ENCODE data around the gene NSFL1C. TPM values are rescaled to one million over a fixed set of nuclear protein-coding genes. Genes with fewer than 3 reads are reported as not detected.

The NSFL1C gene
- total RNA-seq, 6 experiments from 2014 or later = 40.8 to 53.5 (median 43.4) TPM

DNA sequence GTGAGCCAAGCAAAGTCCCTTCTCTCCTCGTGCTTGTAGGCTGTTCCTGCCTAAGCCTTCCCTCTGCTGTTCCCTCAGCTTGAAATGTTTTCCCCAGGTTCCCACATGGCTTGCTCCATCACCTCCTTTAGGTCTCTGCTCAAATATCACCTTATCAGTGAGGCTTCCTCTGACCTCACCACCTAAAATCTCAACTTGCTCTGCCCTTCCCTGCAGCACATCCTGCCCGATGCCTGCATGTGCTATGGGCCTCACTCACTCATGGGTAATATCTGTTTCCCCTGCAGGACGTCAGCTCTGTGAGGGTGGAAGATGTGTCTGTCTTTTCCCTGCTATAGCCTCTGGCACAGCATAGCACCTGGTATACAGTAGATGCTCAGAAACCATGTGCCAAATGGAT lies 43.9 kb downstream of the NSFL1C start:
- intact Hi-C loops (cut with DNase I) = no loop called here
- TF ChIP-seq, protein P1, sequence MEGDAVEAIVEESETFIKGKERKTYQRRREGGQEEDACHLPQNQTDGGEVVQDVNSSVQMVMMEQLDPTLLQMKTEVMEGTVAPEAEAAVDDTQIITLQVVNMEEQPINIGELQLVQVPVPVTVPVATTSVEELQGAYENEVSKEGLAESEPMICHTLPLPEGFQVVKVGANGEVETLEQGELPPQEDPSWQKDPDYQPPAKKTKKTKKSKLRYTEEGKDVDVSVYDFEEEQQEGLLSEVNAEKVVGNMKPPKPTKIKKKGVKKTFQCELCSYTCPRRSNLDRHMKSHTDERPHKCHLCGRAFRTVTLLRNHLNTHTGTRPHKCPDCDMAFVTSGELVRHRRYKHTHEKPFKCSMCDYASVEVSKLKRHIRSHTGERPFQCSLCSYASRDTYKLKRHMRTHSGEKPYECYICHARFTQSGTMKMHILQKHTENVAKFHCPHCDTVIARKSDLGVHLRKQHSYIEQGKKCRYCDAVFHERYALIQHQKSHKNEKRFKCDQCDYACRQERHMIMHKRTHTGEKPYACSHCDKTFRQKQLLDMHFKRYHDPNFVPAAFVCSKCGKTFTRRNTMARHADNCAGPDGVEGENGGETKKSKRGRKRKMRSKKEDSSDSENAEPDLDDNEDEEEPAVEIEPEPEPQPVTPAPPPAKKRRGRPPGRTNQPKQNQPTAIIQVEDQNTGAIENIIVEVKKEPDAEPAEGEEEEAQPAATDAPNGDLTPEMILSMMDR (IDR thresholded peaks at IDR 0.05) = no peak
- no peak for TF ChIP-seq POLR2A (IDR thresholded peaks at IDR 0.05)
- Histone ChIP-seq H3K27me3 (no peaks in the 10 kb centered on the region), H3K27ac (no peak overlapping the region), H3K4me3 (no peak overlapping the region), H3K36me3 (no peaks in the 10 kb centered on the region), H3K9me3 (no peaks in the 10 kb centered on the region), H3K4me1 (no peaks in the 10 kb centered on the region)
- ATAC-seq (no peak), DNase-seq (no peak)
- WGBS (ENCODE audit: insufficient coverage, low coverage, low lambda C conversion rate, missing lambda C conversion rate) = 38% methylated on average over 3 of the region's 3 CpGs

DNA sequence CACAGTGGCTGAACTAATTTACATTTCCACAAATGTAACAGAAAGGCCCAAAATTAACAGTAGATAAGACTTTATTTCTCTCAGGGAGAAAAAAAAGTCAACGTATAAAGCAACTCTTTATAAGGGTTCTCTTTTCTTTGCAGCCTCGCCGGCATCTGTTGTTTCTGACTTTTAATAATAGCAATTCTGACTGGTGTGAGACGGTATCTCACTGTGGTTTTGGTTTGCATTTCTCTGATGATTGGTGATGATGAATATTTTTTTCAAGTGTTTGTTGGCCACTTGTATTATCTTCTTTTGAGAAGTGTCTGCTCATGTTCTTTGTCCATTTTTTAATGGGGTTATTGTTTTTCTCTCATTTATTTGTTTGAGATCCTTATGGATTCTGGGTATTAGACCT lies 46.6 kb downstream of the NSFL1C start:
- no peak overlapping the region for H3K27ac ChIP-seq
- TF ChIP-seq POLR2A (IDR thresholded peaks at IDR 0.05) = no peak
- TF ChIP-seq, protein P1 (IDR thresholded peaks at IDR 0.05) = no peak
- H3K36me3 ChIP-seq = no peaks in the 10 kb centered on the region
- no peak overlapping the region for H3K4me3 ChIP-seq
- no peaks in the 10 kb centered on the region for H3K27me3 ChIP-seq
- no peak for DNase-seq
- H3K9me3 ChIP-seq = no peaks in the 10 kb centered on the region
- WGBS (ENCODE audit: insufficient coverage, low coverage, low lambda C conversion rate, missing lambda C conversion rate) = 87% methylated on average over 4 of the region's 4 CpGs
- no peak for ATAC-seq
- intact Hi-C loops (cut with DNase I) = no loop called here
- H3K4me1 ChIP-seq = no peaks in the 10 kb centered on the region

DNA sequence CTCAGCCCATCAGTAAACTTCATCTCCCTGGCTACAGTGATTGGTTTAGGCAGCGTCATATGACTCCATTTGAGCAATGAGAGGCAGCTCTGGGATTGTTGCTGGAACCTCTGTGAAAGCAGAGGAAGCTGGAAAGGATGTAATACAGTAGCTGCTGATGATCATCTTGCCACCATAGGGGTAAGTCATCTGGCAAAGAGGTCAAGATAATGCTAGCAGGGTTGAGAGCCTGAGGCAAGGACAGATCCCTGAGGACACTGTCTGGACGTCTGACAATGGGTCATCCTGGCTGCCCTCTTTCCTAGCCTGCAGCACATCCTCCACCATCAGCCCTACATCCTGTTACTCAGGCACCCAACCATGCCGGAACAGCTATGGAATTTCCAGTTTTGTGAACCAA lies 48.3 kb downstream of the NSFL1C start:
- no peak overlapping the region for H3K27ac ChIP-seq
- H3K9me3 ChIP-seq = no peaks in the 10 kb centered on the region
- DNase-seq (no peak), ATAC-seq (peak in 1 of 4 donors; percentile 52)
- 17% methylated on average over 1 of the region's 3 CpGs for WGBS (ENCODE audit: insufficient coverage, low coverage, low lambda C conversion rate, missing lambda C conversion rate)
- no peak overlapping the region for H3K4me3 ChIP-seq
- no peaks in the 10 kb centered on the region for H3K36me3 ChIP-seq
- H3K4me1 ChIP-seq = no peaks in the 10 kb centered on the region
- intact Hi-C loops (cut with DNase I) = no loop called here
- no peaks in the 10 kb centered on the region for H3K27me3 ChIP-seq
- no peak for TF ChIP-seq POLR2A (IDR thresholded peaks at IDR 0.05)
- TF ChIP-seq, protein P1 (IDR thresholded peaks at IDR 0.05) = no peak

DNA sequence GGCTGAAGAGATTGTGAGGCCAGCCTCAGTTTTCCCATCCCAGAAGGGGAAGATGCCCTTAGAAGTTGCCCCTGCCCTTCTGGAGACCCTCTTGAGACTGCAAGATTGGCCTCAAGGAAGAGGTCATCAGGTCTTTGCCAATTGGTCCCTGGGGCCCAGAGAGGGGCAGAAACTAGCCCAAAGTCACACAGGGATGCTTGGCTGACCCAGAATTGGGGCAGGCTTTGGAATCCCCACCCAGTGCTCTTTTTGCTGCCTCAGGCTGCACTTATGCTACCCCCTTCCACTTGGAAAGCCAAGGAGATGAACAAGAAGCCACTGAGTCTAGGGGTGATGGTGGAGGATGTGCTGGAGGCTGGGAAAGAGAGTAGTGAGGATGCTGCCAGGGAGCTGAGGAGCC lies 48.9 kb downstream of the NSFL1C start:
- no peak overlapping the region for H3K27ac ChIP-seq
- H3K9me3 ChIP-seq = no peaks in the 10 kb centered on the region
- no peaks in the 10 kb centered on the region for H3K4me1 ChIP-seq
- DNase-seq (no peak), ATAC-seq (no peak)
- H3K4me3 ChIP-seq = no peak overlapping the region
- no peak for TF ChIP-seq POLR2A (IDR thresholded peaks at IDR 0.05)
- TF ChIP-seq, protein P1 (IDR thresholded peaks at IDR 0.05) = no peak
- H3K27me3 ChIP-seq = no peaks in the 10 kb centered on the region
- no peaks in the 10 kb centered on the region for H3K36me3 ChIP-seq
- intact Hi-C loops (cut with DNase I) = no loop called here

DNA sequence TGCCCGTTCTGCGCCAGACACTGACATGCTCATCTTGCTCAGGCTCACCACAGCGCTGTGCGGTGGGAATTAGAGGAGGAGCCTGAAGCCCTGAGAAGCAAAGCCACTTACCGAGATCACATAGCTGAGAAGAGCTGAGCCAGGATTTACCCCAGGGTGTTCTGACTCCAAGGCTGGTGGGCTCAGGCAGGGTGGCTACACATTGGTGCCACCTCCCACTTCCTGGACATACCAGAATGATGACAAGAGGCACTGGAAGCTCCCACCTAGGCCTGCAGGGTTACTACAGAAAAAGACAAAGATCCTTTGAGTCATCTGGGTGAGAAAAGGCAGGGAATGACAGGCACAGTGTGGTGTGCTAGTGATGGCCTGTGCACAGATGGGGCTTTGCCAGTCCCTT lies 49.4 kb downstream of the NSFL1C start:
- no peaks in the 10 kb centered on the region for H3K4me1 ChIP-seq
- intact Hi-C loops (cut with DNase I) = no loop called here
- WGBS (ENCODE audit: insufficient coverage, low coverage, low lambda C conversion rate, missing lambda C conversion rate) = 78% methylated on average over 3 of the region's 5 CpGs

More for the DNA sequence above, 49.4 kb downstream of the NSFL1C start:
- Histone ChIP-seq H3K9me3 (no peaks in the 10 kb centered on the region), H3K27ac (no peak overlapping the region), H3K4me3 (no peak overlapping the region), H3K36me3 (no peaks in the 10 kb centered on the region), H3K27me3 (no peaks in the 10 kb centered on the region)
- no peak for DNase-seq
- ATAC-seq = no peak
- TF ChIP-seq POLR2A (IDR thresholded peaks at IDR 0.05) = no peak
- TF ChIP-seq, protein P1 (IDR thresholded peaks at IDR 0.05) = no peak
